ENCODE results near the gene ABCA5.

DNA sequence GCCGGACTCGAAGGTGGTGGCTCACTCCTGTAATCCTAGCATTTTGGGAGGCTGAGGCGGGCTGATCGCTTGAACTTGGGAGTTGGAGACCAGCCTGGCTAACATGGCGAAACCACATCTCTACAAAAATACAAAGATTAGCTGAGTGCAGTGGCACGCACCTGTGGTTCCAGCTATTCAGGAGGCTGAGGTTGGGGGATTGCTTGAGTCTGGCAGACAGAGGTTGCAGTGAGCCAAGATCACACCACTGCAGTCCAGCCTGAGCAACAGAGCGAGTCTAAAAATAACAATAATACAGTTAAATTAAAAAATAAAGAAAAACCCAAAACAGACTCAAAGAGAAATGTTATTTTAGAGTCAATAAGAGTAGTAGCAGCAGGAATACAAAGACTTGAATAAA is 29.7 kb upstream of the ABCA5 start:
- TF ChIP-seq EP300 (IDR thresholded peaks at IDR 0.05; ENCODE audit: borderline replicate concordance): no peak
- no peak for TF ChIP-seq YY1 (IDR thresholded peaks at IDR 0.05; ENCODE audit: low read depth)
- TF ChIP-seq, protein P1, sequence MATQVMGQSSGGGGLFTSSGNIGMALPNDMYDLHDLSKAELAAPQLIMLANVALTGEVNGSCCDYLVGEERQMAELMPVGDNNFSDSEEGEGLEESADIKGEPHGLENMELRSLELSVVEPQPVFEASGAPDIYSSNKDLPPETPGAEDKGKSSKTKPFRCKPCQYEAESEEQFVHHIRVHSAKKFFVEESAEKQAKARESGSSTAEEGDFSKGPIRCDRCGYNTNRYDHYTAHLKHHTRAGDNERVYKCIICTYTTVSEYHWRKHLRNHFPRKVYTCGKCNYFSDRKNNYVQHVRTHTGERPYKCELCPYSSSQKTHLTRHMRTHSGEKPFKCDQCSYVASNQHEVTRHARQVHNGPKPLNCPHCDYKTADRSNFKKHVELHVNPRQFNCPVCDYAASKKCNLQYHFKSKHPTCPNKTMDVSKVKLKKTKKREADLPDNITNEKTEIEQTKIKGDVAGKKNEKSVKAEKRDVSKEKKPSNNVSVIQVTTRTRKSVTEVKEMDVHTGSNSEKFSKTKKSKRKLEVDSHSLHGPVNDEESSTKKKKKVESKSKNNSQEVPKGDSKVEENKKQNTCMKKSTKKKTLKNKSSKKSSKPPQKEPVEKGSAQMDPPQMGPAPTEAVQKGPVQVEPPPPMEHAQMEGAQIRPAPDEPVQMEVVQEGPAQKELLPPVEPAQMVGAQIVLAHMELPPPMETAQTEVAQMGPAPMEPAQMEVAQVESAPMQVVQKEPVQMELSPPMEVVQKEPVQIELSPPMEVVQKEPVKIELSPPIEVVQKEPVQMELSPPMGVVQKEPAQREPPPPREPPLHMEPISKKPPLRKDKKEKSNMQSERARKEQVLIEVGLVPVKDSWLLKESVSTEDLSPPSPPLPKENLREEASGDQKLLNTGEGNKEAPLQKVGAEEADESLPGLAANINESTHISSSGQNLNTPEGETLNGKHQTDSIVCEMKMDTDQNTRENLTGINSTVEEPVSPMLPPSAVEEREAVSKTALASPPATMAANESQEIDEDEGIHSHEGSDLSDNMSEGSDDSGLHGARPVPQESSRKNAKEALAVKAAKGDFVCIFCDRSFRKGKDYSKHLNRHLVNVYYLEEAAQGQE (IDR thresholded peaks at IDR 0.05; ENCODE audit: low read depth): no peak
- TF ChIP-seq, protein P2, sequence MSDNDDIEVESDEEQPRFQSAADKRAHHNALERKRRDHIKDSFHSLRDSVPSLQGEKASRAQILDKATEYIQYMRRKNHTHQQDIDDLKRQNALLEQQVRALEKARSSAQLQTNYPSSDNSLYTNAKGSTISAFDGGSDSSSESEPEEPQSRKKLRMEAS (IDR thresholded peaks at IDR 0.05): no peak
- no peak for TF ChIP-seq ZBTB7A (IDR thresholded peaks at IDR 0.05; ENCODE audit: low read depth)
- TF ChIP-seq RAD21 (IDR thresholded peaks at IDR 0.05; ENCODE audit: low read depth): no peak
- TF ChIP-seq CREB1 (IDR thresholded peaks at IDR 0.05; ENCODE audit: low read depth): no peak
- no peak for TF ChIP-seq CEBPB (IDR thresholded peaks at IDR 0.05)
- no peak for TF ChIP-seq EGR1 (IDR thresholded peaks at IDR 0.05)
- no peak for TF ChIP-seq TCF12 (IDR thresholded peaks at IDR 0.05; ENCODE audit: low read depth)
- TF ChIP-seq TAF1 (IDR thresholded peaks at IDR 0.05; ENCODE audit: low read depth): no peak
